Head of caudate nucleus (tissue), 42 donors: Measurements from ENCODE around the gene SLC25A21.

Experiments
- DNase-seq, 42 donors: peaks; one replicate each; pipeline versions ENCODE4 v3.0.0 to v3.0.0-alpha.2; 2020 to 2021; ENCODE audit warnings: mixed read lengths in 7 of 42
- intact Hi-C: fragments of 100-400 bp; cut with DNase I; formaldehyde crosslinking; loops from one replicate; pipeline ENCODE4 v1.15.0; 2022

The SLC25A21 gene

GRCh38 chr14:36973806-36974442 lies 198.5 kb downstream of the SLC25A21 start:
- intact Hi-C loops = no loop called here
- no peak for DNase-seq

GRCh38 chr14:36971263-36971855 lies 201.0 kb downstream of the SLC25A21 start:
- intact Hi-C loops = no loop called here
- no peak for DNase-seq

GRCh38 chr14:36967892-36968555 lies 204.4 kb downstream of the SLC25A21 start:
- intact Hi-C loops = no loop called here
- DNase-seq = no peak

GRCh38 chr14:36955967-36956366 lies 216.4 kb downstream of the SLC25A21 start:
- no peak for DNase-seq
- intact Hi-C loops = no loop called here

- intact Hi-C loops = no loop called here
- no peak for DNase-seq
Measured at GRCh38 chr14:36955376-36955775, 217.0 kb downstream of the SLC25A21 start.

GRCh38 chr14:36952689-36953088 lies 219.7 kb downstream of the SLC25A21 start:
- no peak for DNase-seq
- intact Hi-C loops = no loop called here

- intact Hi-C loops = no loop called here
- no peak for DNase-seq
Measured at GRCh38 chr14:36951380-36951911, 221.0 kb downstream of the SLC25A21 start.

- DNase-seq = no peak
- intact Hi-C loops = no loop called here
Measured at GRCh38 chr14:36950812-36951211, 221.6 kb downstream of the SLC25A21 start.

- DNase-seq = peak in 1 of 42 donors; percentile 3
- intact Hi-C loops = no loop called here
Measured at GRCh38 chr14:36949371-36949770, 223.0 kb downstream of the SLC25A21 start.

GRCh38 chr14:36948157-36948859 lies 224.1 kb downstream of the SLC25A21 start:
- intact Hi-C loops = no loop called here
- DNase-seq = no peak

- intact Hi-C loops = no loop called here
- no peak for DNase-seq
Measured at GRCh38 chr14:36947362-36947761, 225.0 kb downstream of the SLC25A21 start.

- intact Hi-C loops = no loop called here
- DNase-seq = no peak
Measured at GRCh38 chr14:36946872-36947271, 225.5 kb downstream of the SLC25A21 start.

GRCh38 chr14:36944307-36945010 lies 227.9 kb downstream of the SLC25A21 start:
- intact Hi-C loops = no loop called here
- no peak for DNase-seq

GRCh38 chr14:36942522-36943245 lies 229.7 kb downstream of the SLC25A21 start:
- intact Hi-C loops = no loop called here
- DNase-seq = no peak

- intact Hi-C loops = no loop called here
Measured at GRCh38 chr14:36941783-36942521, 230.5 kb downstream of the SLC25A21 start.

GRCh38 chr14:36940476-36940875 lies 231.9 kb downstream of the SLC25A21 start:
- intact Hi-C loops = no loop called here

More at GRCh38 chr14:36941783-36942521, 230.5 kb downstream of the SLC25A21 start:
- DNase-seq = peak; percentile 47 to 91 (median 80)

GRCh38 chr14:36939265-36939664 lies 233.1 kb downstream of the SLC25A21 start:
- intact Hi-C loops = no loop called here
- no peak for DNase-seq

More at GRCh38 chr14:36940476-36940875, 231.9 kb downstream of the SLC25A21 start:
- DNase-seq = no peak

- no peak for DNase-seq
- intact Hi-C loops = no loop called here
Measured at GRCh38 chr14:36938678-36939077, 233.7 kb downstream of the SLC25A21 start.
